GM21360 (cell line): ENCODE results near the gene SHANK1.

Source experiments
- ATAC-seq: cut with Tn5 transposase; IDR thresholded peaks from one replicate; pipeline ENCODE4 v1.9.1; 2021; ENCODE audit warnings: mild to moderate bottlenecking, moderate library complexity; ENCODE audit not compliant: unreplicated experiment

SHANK1 gene

GRCh38 chr19:50662651-50663481 is 56.7 kb downstream of the SHANK1 start:
- ATAC-seq, result no peak

GRCh38 chr19:50661766-50662650 is 57.6 kb downstream of the SHANK1 start:
- ATAC-seq, result no peak

DNA sequence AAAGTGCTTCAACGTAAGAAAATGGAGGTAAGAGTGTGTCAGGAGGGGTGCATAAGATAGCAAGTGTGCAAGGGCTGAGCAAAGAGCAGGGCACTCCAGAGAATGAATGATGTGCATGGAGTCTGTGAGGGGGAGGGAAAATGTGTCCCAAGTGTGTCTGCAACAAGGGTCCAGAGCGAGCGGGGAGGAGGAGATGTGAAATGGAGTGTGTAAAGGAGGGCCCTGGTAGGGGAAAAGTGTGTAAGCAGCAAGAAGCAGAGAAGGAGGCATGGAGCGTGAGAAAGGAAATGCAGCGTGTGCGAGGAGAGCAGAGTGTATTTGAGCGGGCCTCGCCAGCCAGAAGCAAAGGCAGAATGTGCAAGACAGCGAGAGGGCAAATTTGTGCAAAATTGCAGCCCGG is 58.6 kb downstream of the SHANK1 start:
- ATAC-seq, result no peak

- no peak for ATAC-seq
These were observed 59.6 kb downstream of the SHANK1 start for GRCh38 chr19:50660088-50660366.

DNA sequence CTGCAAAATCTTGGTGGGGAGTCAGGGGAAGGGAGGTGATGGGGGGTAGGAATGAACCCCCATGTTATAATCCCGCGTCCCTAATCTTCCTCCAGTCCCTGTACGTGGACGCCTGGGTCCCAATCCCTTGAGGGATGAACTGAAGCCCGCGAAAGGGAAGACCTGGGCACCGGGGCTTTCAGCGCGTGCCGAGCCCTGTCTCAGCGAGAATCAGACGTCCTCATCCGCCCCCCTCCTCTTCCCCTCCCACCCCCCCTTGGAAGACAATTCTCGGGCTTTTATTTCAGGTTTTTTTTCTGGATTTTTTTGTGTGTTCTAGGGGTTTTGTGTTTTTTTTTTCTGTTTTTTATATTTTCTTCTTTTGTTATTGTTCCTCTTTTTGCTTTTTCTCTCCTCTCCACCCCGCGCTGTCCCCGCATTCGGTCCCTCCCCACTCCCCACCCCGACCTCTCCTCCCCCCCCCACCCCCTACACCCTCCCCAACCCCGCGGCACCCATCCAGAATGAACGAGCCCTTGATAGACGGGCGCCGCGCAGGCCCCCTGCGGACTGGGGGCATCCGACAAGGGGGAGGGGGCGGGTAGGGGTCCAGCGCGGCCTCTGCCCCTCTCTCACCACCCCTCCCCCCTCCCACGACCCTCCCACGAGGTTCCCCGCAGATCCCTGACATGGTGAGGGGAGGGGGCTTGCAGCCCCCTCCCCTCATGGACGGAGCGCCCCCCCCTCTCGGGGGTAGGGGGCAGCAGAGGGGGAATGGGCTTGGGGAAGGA is 60.1 kb downstream of the SHANK1 start:
- ATAC-seq, result no peak

GRCh38 chr19:50658441-50659317 is 60.9 kb downstream of the SHANK1 start:
- ATAC-seq, result no peak

GRCh38 chr19:50657712-50658440 is 61.7 kb downstream of the SHANK1 start:
- ATAC-seq, result peak; percentile 83

- ATAC-seq, result no peak
These were observed 62.4 kb downstream of the SHANK1 start for GRCh38 chr19:50657222-50657669.

DNA sequence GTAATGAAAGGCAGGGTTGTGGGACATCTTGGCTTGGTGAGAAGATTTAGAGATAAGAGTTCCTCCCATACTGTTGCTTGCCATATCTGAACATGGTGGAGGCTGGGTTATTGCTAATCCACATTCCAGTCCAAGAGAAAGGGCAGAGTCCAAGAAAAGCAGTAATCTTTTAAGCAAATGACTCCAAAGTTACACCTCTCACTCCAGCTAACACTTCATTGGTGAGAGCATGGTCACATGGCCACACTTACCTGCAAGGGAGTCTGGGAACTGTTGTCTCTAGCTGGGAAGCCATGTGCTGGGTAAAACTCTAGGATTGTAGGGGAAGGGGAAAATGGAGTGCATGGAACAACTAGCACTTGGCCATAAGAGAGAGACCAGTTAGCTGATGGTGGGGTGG is 64.7 kb downstream of the SHANK1 start:
- ATAC-seq, result no peak

GRCh38 chr19:50652722-50653121 is 66.9 kb downstream of the SHANK1 start:
- no peak for ATAC-seq

DNA sequence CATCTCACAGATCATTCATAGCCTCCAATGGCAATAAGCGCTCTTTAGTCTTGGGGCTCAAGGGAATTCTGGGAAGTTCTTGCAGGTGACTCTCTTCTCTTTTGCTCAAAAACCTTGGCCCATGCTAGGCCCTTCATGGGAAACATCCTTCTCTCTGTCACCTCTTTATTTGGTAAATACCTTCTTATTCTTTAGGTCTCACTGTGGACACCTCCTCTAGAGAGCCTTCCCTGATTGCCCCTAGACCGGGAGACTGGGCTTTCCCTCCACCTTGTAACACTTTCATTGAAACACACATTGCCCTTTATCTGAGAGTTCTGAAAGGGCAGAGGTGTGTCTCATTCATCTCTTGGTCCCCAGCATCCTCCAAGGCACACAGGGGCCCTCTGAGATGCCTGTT is 68.4 kb downstream of the SHANK1 start:
- no peak for ATAC-seq

DNA sequence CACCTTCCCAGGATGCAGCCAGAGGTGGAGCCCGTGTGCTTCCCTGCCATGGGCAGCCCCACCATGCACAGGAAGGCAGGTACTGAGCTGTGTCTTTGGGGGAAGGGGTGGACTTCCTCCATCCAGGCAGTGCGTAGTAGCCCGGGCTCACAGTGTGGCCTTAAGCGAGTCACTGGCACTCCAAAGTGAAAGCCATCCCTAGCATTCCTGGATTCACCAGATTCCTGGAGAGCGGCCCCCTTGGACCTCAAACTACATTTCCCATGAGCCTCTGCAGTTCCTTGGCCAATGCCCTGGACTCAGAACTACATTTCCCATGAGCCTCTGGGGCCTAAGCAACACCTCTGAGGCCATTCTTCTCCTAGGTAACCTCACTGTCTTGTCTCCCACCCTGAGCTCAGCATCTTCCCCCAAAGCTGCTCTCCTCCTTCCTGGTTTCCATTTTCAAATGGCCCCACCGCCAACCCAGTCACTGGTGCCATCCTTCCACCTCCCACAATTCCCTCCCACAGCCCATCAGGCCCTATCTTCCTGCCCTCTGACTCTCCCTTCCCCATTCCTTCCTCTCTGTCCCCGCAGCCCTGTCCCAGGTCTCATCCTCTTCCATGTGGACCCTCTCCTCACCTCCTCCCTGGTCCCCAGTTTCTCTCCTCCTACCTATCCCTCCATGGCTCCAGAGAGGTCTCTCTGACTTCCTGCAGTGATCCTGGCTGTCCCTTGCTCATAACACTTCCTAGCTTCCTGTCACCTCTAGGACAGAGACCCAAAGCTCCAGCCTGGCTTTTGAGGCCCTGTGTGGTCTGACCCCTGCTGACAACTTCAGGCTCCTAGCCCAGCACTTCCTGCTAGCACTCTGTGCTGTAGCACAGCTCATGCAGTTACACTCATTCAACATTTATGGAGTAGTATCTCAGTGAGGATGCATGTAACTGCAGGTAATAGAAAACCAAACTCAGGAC is 69.9 kb downstream of the SHANK1 start, which contains the start of gene C19orf81:
C19orf81 (plus strand) TSS at position 13 of the 959 bp plus-strand sequence; CDS start at position 13, 0 bp downstream.
- ATAC-seq, result no peak

GRCh38 chr19:50648659-50649058 is 70.9 kb downstream of the SHANK1 start:
- ATAC-seq, result no peak

DNA sequence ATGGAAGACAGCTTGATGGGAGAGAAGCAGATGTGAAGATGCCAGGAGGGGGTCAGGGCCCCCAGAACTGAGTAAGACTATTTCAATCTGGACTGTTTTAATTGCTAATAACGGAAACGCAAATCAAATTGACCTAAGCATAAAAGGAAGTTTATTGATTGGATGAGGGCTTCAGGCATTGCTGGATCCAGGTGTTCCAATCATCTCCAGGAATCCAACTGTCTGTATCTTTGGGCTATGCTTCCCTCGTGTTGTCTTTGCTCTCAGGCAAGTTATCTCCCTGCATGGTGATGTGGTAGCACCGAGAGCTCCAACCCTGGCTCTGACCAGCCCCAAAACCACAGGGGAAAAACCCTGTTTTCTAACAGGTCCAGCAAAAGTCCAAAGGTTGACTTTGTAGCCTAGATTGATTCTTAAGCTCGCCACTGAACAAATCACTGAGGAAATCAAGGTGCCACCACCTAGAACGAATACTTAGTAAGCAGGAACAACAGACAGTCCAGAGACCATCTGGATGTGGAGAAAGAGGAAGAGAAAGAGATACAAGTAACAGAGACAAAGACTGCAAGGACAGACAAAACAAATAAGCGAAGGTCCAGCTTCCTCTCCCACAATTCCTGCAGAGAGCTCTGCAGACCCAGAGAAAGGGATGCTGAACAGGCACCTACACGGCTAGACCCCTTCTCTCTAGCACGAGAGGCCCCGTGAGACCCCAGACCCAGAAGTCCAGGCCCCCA is 71.6 kb downstream of the SHANK1 start:
- ATAC-seq, result no peak

DNA sequence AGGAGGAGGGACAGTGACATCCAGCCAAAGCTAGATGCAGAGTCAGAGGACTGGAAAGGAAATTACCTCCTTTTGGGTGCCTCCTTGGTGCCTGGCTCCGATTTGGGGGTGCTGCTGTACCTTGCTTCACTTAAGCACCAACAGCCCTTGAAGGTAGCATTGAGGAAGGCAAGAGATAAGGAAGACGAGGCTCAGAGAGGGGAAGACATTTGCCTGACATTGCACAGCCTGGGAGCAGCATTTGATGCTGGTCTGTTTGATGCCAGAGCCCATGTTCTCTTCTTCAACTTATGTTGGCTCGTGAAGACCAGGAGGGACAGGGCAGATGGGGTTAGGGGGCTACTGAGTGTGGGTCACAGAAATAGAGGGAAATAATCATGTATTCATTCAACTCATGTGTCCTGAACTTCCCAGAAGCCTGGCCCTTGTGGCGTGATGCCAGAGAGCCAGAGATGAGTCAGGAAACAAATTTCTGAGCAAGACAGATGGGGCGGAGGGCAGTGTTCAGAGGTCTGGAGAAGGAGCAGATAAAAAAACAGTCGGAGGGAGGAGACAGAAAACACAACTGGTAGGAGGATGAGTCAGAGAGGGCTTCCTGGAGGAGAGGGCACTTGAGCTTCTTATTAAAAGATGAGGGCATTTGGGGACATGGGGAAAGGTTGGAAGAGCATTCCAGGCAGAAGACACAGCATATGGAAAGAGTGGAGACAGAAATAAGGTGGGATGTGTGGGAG is 73.4 kb downstream of the SHANK1 start:
- no peak for ATAC-seq

DNA sequence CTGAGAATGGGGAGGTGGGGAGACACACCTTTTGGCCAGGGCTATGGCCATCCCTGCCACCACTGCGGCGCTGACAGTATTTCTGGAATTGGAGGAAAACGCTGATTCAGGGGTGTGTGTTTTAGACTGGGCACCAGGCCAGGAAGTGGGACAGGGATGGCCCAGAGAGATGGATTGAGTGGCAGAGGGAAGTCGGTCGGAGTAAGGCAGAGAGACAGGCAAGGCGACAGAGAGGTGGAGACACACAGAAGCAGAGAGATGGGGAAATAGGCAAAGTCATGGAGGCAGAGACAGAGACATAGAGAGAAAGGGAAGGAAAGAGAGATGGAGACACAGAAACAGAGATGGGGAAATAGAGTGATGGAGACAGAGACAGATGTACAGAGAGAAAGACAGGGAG is 74.5 kb downstream of the SHANK1 start:
- ATAC-seq, result no peak

DNA sequence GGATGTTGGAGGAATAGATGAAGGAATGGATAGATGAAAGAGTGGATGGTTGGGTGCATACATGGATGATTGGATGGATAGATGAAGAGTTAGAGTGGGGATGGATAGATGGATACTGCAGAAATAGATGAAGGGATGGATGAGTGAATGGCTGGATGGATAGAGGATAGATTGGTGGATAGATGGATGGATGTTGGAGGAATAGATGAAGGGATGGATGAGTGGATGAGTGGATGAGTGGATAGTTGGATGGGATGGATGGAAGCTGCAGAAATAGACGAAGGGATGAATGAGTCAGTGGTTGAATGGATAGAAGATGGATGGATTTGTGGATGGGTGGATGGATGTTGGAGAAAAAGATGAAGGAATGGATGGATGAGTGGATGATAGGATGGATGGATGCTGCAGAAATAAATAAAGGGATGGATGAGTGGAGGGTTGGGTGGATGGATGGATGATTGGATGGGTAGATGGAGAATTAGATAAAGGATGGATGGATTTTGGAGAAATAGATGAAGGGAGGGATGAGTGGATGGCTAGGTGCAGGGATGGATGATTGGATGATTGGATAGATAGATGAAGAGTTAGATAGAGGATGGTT is 75.2 kb downstream of the SHANK1 start:
- no peak for ATAC-seq
